Right cardiac atrium (tissue), 5 donors: Measurements from ENCODE around the gene ABHD8. TPM values are rescaled to one million over a fixed set of nuclear protein-coding genes. Genes with fewer than 3 reads are reported as not detected.

Experiments
- ATAC-seq, 2 donors: fragments of 200-7000 bp; cut with Tn5 transposase; one replicate each; pipeline versions ENCODE4 v1.8.0 to v1.9.1; 2020; ENCODE audit warnings: moderate library complexity in 2 of 2, mild to moderate bottlenecking in 1 of 2
- DNase-seq, 3 donors: peaks; one replicate each; pipeline ENCODE4 v3.0.0-alpha.2; 2020
- H3K27ac ChIP-seq: one replicate; pipeline ENCODE4 v1.5.1; 2013; ENCODE audit warnings: mild to moderate bottlenecking, low read length, control low read depth, moderate library complexity
- H3K27me3 ChIP-seq: one replicate; pipeline ENCODE4 v1.6.1; 2013; ENCODE audit not compliant: control insufficient read depth, insufficient read depth
- H3K4me1 ChIP-seq: one replicate; pipeline ENCODE4 v1.6.1; 2013; ENCODE audit warnings: low read length; ENCODE audit not compliant: control insufficient read depth, insufficient read depth
- H3K4me3 ChIP-seq: one replicate; pipeline ENCODE4 v1.5.1; 2013; ENCODE audit warnings: low read length, control low read depth
- H3K9me3 ChIP-seq: one replicate; pipeline ENCODE4 v1.6.1; 2013; ENCODE audit warnings: low read length; ENCODE audit not compliant: control insufficient read depth
- WGBS: extraction: QIAGEN DNeasy Blood & Tissue Kit; methylation state at CpG from one replicate; pipeline ENCODE4 v1.1.7; 2013; 5-methylcytosine and 5-hydroxymethylcytosine counted together
- intact Hi-C, 4 donors: fragments of 100-400 bp; cut with DNase I; formaldehyde crosslinking; loops; one replicate each; pipeline versions ENCODE4 v1.11.0 to v1.14.0; 2022 to 2023
- polyA plus RNA-seq: library from polyadenylated mRNA; stranded (reverse); fragments of 200-250 nt; gene quantifications from one replicate; pipeline ENCODE4 v1.2.3, GENCODE V29; 2013
- total RNA-seq, 4 donors: library from RNA; stranded (reverse); fragmentation: NEBNext Ultra II Directional; extraction: Animal tissue kit (Norgen Biotek cat#: 25700); gene quantifications; one replicate each; pipeline ENCODE4 v1.2.1, GENCODE V29; 2021
- donor health status: healthy with polysubstance abuse.
- donor health status: DM: no; HTN: yes; CAD: no.
- donor health status: DM: no; HTN: no; CAD: no.
- donor health status: DM: no; HTN: yes; CAD: no; lungs with severe emphysema.
- donor health status: DM: yes; HTN: yes; CAD: no.

ABHD8 gene
- total and polyA plus RNA-seq, 5 donors = 12.7 to 17.0 (median 14.7) TPM

- no peaks in the 10 kb centered on the region for H3K4me1 ChIP-seq
- H3K9me3 ChIP-seq = no peaks in the 10 kb centered on the region
- peak overlapping the region; percentile 11 for H3K27ac ChIP-seq
- peak; percentile 91 to 93 for ATAC-seq
- peak overlapping the region; percentile 53 for H3K4me3 ChIP-seq
- 2% methylated on average over 46 of the region's 46 CpGs for WGBS
- peak; percentile 74 to 92 (median 91) for DNase-seq
- intact Hi-C loops = loop anchor here in 3 of 4 donors (10.0 kb wide), 2 partner anchors 92 to 102 kb away; partner anchors contain the start of gene CCDC194 (in 1 of the 3)
- H3K27me3 ChIP-seq = no peaks in the 10 kb centered on the region
Measured at GRCh38 chr19:17292301-17293074, 10.7 kb downstream of the ABHD8 start.

- Histone ChIP-seq H3K4me1 (no peaks in the 10 kb centered on the region), H3K27ac (no peak overlapping the region), H3K4me3 (peak overlapping the region; percentile 30), H3K27me3 (no peaks in the 10 kb centered on the region), H3K9me3 (no peaks in the 10 kb centered on the region)
- DNase-seq (peak; percentile 90 to 92 (median 91)), ATAC-seq (peak; percentile 30 to 63)
- intact Hi-C loops = loop anchor here in 1 of 4 donors (10.0 kb wide), 1 partner anchor 75 kb away; the partner anchor contains the start of gene USE1
- 11% methylated on average over 22 of the region's 22 CpGs for WGBS
Measured at GRCh38 chr19:17289489-17289888, 13.7 kb downstream of the ABHD8 start.

GRCh38 chr19:17286752-17287151 is 16.5 kb downstream of the ABHD8 start:
- H3K4me1 ChIP-seq = no peaks in the 10 kb centered on the region
- H3K9me3 ChIP-seq = no peaks in the 10 kb centered on the region
- WGBS = 85% methylated on average over 9 of the region's 9 CpGs
- no peak for ATAC-seq
- no peaks in the 10 kb centered on the region for H3K27me3 ChIP-seq
- H3K27ac ChIP-seq = no peak overlapping the region
- H3K4me3 ChIP-seq = no peak overlapping the region
- intact Hi-C loops = loop anchor here in 1 of 4 donors (10.0 kb wide), 1 partner anchor 72 kb away; the partner anchor contains the start of gene USE1
- no peak for DNase-seq

GRCh38 chr19:17286263-17286662 is 17.0 kb downstream of the ABHD8 start:
- DNase-seq = peak in 1 of 3 donors; percentile 34
- 90% methylated on average over 11 of the region's 11 CpGs for WGBS
- Histone ChIP-seq H3K27me3 (no peaks in the 10 kb centered on the region), H3K4me3 (no peak overlapping the region), H3K4me1 (no peaks in the 10 kb centered on the region), H3K9me3 (no peaks in the 10 kb centered on the region), H3K27ac (no peak overlapping the region)
- no peak for ATAC-seq
- intact Hi-C loops = loop anchor here in 1 of 4 donors (10.0 kb wide), 1 partner anchor 71 kb away; the partner anchor contains the start of gene USE1

GRCh38 chr19:17285415-17286135 is 17.6 kb downstream of the ABHD8 start:
- DNase-seq = peak in 1 of 3 donors; percentile 26
- no peak overlapping the region for H3K4me3 ChIP-seq
- H3K9me3 ChIP-seq = no peaks in the 10 kb centered on the region
- H3K4me1 ChIP-seq = no peaks in the 10 kb centered on the region
- 88% methylated on average over 18 of the region's 18 CpGs for WGBS
- intact Hi-C loops = loop anchor here in 1 of 4 donors (10.0 kb wide), 1 partner anchor 71 kb away; the partner anchor contains the start of gene USE1
- H3K27me3 ChIP-seq = no peaks in the 10 kb centered on the region
- no peak overlapping the region for H3K27ac ChIP-seq
- ATAC-seq = no peak

GRCh38 chr19:17283504-17283996 is 19.7 kb downstream of the ABHD8 start:
- DNase-seq = no peak
- Histone ChIP-seq H3K9me3 (no peaks in the 10 kb centered on the region), H3K4me3 (no peak overlapping the region), H3K27ac (no peak overlapping the region), H3K4me1 (no peaks in the 10 kb centered on the region), H3K27me3 (no peaks in the 10 kb centered on the region)
- no peak for ATAC-seq
- intact Hi-C loops = loop anchor here (2.0 to 10.0 kb wide), 4 partner anchors 69 to 217 kb away; partner anchors contain the start of gene USE1 (in 1 of the 4)
- 89% methylated on average over 7 of the region's 7 CpGs for WGBS

GRCh38 chr19:17282488-17283125 is 20.6 kb downstream of the ABHD8 start:
- H3K9me3 ChIP-seq = no peaks in the 10 kb centered on the region
- DNase-seq (peak; percentile 81 to 93 (median 93)), ATAC-seq (peak; percentile 92)
- no peaks in the 10 kb centered on the region for H3K4me1 ChIP-seq
- WGBS = 3% methylated on average over 45 of the region's 45 CpGs
- no peaks in the 10 kb centered on the region for H3K27me3 ChIP-seq
- intact Hi-C loops = loop anchor here (2.0 to 10.0 kb wide), 4 partner anchors 68 to 216 kb away; partner anchors contain the start of gene USE1 (in 1 of the 4)
- H3K4me3 ChIP-seq = peak overlapping the region; percentile 34
- no peak overlapping the region for H3K27ac ChIP-seq

- H3K4me1 ChIP-seq = no peaks in the 10 kb centered on the region
- no peaks in the 10 kb centered on the region for H3K27me3 ChIP-seq
- peak in 2 of 3 donors; percentile 62 to 81 for DNase-seq
- ATAC-seq = peak; percentile 28 to 49
- no peak within 1 kb of the TSS for H3K27ac ChIP-seq
- WGBS = 6% methylated on average over 75 of the region's 75 CpGs
- intact Hi-C loops = loop anchor here (2.0 to 10.0 kb wide), 4 partner anchors 67 to 215 kb away; partner anchors contain the start of gene USE1 (in 1 of the 4)
- H3K4me3 ChIP-seq = peak within 1 kb of the TSS; percentile 34
- H3K9me3 ChIP-seq = no peaks in the 10 kb centered on the region
Measured at GRCh38 chr19:17281391-17282304, 21.6 kb downstream of the ABHD8 start, which contains the start of gene ANKLE1. Gene ANKLE1, plus strand, starts transcription at chr19:17281901. Its CDS starts 20 bp downstream, at chr19:17281921.

- Histone ChIP-seq H3K27me3 (no peaks in the 10 kb centered on the region), H3K4me1 (no peaks in the 10 kb centered on the region), H3K27ac (no peak overlapping the region), H3K4me3 (no peak overlapping the region), H3K9me3 (no peaks in the 10 kb centered on the region)
- 76% methylated on average over 3 of the region's 3 CpGs for WGBS
- no peak for ATAC-seq
- intact Hi-C loops = no loop called here
- DNase-seq = no peak
Measured at GRCh38 chr19:17279436-17279835, 23.8 kb downstream of the ABHD8 start.
